ENCODE measurements around the gene DOC2B.
"Not testable (repeated sequence)": the region's sequence is repeated elsewhere in the genome, so short reads cannot be mapped to it uniquely, and the experiment has no call there.

Gene DOC2B

DNA sequence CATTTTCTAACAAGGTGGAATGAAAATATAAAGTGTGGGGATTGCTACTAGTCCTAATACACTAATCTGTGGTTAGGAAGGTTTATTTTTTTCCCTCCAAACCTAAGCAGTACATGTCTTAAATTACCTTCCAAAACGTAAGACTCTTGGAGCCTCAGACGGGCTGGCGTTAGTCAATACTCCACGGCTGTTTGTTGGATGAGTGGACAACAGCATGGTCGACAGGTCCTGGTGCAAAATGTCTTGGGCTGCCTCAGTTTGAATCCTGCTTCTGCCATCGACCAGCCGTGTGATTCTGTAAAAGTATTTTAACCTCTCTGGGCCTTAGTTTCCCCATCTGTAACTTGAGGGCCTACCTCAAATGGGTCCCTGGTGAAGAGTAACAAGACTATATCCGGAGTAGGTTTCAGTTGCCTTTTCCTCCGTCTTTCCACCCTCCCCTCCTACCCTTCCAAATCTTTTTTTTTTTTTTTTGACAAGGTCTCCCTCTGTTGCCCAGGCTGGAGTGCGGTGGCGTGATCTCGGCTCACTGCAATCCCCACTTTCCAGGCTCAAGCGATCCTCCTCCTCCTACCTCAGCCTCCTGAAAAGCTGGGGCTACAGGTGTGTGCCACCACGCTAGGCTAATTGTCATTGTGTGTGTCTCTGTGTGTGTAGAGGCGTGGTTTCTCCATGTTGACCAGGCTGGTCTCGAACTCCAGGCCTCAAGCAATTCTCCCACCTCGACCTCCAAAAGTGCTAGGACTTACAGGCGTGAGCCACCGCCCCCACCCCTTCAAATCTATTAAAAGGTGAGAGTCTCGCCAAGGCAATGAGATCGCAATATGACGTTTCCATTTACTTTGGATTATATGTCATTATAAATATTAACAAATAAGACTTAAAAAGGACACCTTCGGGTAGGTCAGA is 38.3 kb downstream of the DOC2B start:
- DNase-seq: no peak

DNA sequence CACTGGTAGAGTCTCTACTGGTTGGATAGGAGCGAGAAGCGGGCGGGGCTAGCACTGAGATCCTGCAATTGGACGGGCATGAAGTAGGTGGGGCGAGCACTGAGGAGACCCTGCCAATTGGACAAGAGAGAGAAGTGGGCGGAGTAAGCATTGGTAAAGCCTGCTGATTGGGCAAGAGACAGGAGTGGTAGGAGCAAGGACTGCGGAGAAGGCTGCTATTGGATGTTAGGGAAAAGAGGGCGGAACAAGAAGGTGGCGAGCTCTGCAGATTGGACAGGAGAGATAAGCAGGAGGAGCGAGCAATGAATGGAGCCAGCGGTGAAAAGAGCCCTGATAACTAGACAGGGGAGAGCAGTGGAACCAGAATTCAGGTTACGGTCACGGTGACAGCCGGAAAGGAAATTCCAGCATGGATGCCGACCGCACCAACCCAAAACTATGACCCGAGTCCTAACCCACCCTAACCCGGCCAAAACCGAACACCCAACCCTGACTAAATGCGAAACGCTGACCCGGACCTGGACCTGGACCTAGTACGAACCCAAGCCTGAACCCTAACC is 39.3 kb downstream of the DOC2B start:
- no peak for DNase-seq

DNA sequence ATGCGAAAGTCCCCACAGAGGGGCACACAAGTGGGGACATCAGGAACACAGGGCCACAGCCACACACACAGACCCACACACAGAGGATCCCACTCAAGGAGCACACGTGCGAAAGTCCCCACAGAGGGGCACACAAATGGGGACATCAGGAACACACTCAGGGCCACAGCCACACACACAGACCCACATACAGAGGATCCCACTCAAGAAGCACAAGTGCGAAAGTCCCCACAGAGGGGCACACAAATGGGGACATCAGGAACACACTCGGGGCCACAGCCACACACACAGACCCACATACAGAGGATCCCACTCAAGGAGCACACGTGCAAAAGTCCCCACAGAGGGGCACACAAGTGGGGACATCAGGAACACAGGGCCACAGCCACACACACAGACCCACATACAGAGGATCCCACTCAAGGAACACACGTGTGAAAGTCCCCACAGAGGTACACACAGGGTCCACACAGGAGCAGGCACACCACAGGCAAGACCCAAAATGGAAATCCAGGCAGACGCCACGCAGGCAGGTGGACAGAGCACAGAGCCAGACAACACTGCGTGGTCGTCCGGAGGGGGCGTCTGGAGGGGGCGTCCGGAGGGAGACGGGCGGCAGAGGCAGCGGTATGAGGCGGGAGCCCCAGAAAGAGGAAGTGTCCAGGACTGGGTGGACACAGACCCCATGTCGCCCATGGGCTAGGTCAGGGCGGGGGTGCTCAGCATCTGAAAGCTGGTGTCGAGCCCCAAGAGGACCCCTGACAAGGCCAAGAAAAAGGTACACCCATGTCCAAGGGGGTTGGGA is 41.8 kb downstream of the DOC2B start:
- DNase-seq: not testable (repeated sequence)

DNA sequence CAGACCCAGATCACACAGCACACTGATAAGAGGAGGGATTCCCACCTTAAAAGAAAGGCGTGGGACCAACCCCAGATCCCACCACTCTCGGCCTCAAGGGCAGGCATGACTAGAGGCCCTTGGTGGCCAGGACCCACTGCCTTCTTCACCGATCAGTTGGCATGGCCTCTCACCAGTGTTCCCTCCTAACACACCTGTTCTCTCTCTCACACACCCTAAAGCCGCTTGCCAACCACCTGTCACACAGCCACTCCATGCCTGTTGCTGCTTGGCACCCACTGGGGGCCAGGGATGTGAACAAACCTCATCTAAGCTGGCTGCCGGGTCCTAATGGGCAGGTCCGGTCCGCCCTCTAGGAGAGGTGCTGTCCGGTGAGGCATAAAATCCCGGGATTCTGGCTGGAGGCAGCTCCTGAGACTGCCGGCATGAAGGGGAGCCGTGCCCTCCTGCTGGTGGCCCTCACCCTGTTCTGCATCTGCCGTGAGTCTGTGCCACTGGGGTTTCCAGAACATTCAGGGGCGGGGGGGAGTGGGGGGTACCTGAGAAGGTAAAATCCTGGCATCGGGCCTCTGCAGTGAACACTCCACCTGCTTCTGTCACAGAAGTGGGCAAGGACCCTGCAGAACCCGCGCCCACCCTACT is 44.2 kb downstream of the DOC2B start, which contains the start of gene SCGB1C2:
TSS of gene SCGB1C2 (plus strand) at position 404 of the 642 bp plus-strand sequence. CDS start at position 426, 22 bp downstream.
- not testable (repeated sequence) for DNase-seq

DNA sequence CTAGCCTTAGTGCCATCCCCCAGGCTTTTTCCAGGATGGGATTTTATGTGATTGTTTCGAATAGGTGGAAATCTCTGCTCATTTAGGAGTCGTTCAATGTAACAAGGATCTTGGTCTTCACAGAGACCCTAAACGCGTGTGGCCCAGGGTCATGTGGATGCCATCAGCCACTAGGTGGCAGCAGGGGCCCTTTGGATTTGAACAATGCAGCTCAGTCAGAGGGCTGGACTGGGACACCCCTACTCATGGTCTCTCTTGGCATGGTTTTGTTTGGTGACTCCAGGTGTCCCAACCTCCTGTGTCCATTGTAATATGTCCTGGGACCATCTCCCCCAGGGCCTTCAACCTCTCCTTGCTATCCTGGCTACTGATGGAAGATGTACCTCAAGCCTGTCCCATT is 44.9 kb downstream of the DOC2B start:
- DNase-seq: not testable (repeated sequence)

DNA sequence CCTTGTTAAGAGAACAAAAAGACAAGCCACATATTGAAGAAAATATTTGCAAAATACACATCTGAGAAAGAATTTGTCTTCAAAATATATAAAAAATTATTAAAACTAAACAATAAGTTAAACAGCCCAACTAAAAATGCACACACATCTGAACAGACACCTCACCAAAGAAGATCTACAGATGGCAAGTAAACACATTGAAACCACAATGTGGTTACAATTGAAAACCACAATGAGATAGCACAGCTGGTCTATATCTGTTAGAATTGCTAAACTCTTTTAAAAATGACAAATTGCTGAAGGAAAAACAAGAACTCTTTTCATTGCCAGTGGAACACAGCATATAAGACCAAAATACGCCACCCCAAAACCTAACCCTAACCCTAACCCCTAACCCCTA is 45.6 kb downstream of the DOC2B start:
- not testable (repeated sequence) for DNase-seq

DNA sequence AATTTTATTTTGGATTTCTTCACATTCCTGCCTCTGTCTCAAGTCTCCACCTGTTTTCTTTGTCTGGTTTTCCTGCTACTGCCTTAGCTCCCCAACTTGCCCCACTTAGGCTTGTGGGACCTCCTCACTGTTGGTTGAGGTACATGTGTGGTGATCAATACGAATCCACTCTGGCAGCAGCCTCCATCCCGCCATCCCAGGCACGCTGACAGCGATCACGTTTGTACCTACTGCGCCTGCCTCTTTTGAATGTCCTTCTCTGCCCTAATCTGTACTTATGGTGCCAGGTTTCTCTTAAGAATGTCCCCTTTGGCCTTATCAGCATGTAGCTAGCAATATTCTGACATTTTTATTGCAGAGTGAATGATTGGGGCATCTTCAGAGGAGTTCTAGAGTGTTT is 46.4 kb downstream of the DOC2B start:
- DNase-seq: not testable (repeated sequence)

DNA sequence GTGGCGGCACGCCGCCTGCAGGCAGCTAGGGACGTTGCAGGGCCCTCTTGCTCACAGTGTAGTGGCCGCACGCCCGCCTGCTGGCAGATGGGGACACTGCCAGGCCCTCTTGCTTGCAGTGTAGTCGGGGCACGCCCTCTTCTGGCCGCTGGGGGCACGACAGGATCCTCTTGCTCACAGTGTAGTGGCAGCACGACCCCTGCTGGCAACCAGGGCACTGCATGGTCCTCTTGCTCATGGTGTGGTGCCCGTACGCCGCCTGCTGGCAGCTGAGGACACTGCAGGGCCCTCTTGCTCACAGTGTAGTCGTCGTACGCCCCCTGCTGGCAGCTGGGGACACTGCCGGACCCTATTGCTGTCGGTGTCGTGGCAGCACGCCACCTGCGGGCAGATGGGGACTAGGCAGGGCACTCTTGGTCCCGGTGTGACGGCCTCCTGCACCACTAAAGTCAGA is 47.1 kb downstream of the DOC2B start:
- not testable (repeated sequence) for DNase-seq

DNA sequence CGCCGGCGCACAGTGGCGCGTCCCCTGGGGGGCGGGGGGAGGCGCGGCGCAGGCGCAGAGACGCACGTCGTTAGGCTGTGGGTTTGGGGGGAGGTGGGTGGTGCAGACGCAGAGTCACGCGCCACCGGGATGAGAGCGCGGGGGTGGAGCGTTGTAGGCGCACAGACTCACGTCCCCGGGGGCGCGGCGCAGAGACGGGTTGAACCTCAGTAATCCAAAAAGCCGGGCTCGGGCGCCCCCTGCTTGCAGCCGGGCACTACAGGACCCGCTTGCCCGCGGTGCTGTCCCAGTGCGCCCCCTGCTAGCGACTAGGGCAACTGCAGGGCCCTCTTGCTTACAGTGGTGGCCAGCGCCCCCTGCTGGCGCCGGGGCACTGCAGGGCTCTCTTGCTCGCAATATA is 47.5 kb downstream of the DOC2B start:
- DNase-seq: not testable (repeated sequence)

DNA sequence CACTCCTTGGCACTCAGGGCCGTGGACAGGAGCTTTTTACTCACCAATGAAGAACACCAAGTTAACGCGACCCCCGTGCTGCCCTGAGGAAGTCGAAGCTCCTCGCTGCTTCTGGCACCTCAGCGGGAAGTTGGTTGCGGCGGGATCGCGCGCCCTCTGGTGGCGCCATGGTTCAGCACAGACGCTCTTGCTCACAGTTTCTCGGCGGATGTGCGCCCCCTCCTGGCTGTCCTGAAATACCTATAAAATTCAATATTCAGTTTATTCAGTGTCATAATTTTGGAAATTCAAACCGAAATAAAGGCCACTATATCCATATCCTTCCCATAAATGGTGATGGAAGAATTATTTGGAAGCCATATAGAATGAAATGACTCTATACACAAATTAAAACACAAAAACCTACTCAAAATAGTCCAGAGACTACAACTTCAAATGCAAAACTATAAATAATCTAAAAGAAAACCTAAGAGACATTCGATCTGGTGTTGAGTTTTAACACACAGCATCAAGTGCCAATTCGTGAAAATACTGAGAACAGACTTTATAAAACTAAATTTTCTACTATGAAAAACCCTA is 63.0 kb downstream of the DOC2B start:
- not testable (repeated sequence) for DNase-seq

DNA sequence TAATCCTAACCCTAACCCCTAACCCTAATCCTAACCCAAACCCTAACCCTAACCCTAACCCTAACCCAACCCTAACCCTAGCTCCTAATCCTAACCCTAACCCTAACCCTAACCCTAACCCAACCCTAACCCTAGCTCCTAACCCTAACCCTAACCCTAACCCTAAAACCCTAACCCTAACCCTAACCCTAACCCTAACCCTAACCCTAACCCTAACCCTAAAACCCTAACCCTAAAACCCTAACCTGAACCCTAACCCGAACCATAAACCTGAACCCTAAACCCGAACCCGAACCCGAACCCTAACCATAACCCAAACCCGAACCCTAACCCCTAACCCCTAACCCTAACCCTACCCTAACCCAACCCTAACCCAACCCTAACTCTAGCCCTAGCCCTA is 68.3 kb downstream of the DOC2B start:
- not testable (repeated sequence) for DNase-seq

Data from NCI-H1417 treated with DMSO at 0.1 percent for 48 hours (cell line).